IPS-NIHi7 (cell line): ENCODE results near the gene ARHGAP8.

Experiments
- DNase-seq: peaks from one replicate; pipeline ENCODE4 v3.0.0; 2012; ENCODE audit warnings: mixed read lengths; ENCODE audit errors: extremely low spot score

The ARHGAP8 gene

GRCh38 chr22:44752285-44753188 is at the start of gene ARHGAP8:
Gene ARHGAP8 (plus strand): TSS chr22:44752575. CDS start chr22:44786528, 33,953 bp downstream.
- DNase-seq, result peak; percentile 88

- DNase-seq, result no peak
These were observed 49.0 kb upstream of the ARHGAP8 start for GRCh38 chr22:44703255-44703870.

- DNase-seq, result no peak
These were observed 48.0 kb upstream of the ARHGAP8 start for GRCh38 chr22:44704159-44705021.

GRCh38 chr22:44705022-44705297 is 47.4 kb upstream of the ARHGAP8 start:
- no peak for DNase-seq

GRCh38 chr22:44706488-44706887 is 45.9 kb upstream of the ARHGAP8 start:
- no peak for DNase-seq

- no peak for DNase-seq
These were observed 45.2 kb upstream of the ARHGAP8 start for GRCh38 chr22:44707178-44707577.

- no peak for DNase-seq
These were observed 44.6 kb upstream of the ARHGAP8 start for GRCh38 chr22:44707752-44708151.

- DNase-seq, result no peak
These were observed 42.4 kb upstream of the ARHGAP8 start for GRCh38 chr22:44709881-44710392.

- no peak for DNase-seq
These were observed 41.7 kb upstream of the ARHGAP8 start for GRCh38 chr22:44710474-44711240.

- DNase-seq, result no peak
These were observed 41.2 kb upstream of the ARHGAP8 start for GRCh38 chr22:44711241-44711560.

GRCh38 chr22:44711690-44712555 is 40.5 kb upstream of the ARHGAP8 start:
- DNase-seq, result no peak

- DNase-seq, result no peak
These were observed 39.4 kb upstream of the ARHGAP8 start for GRCh38 chr22:44712962-44713361.

- DNase-seq, result no peak
These were observed 37.5 kb upstream of the ARHGAP8 start for GRCh38 chr22:44714703-44715350.

- DNase-seq, result no peak
These were observed 34.0 kb upstream of the ARHGAP8 start for GRCh38 chr22:44718418-44718817.

GRCh38 chr22:44719586-44720368 is 32.6 kb upstream of the ARHGAP8 start:
- DNase-seq, result no peak

GRCh38 chr22:44721213-44721612 is 31.2 kb upstream of the ARHGAP8 start:
- no peak for DNase-seq

- DNase-seq, result no peak
These were observed 29.8 kb upstream of the ARHGAP8 start for GRCh38 chr22:44722611-44723010.

GRCh38 chr22:44723801-44724200 is 28.6 kb upstream of the ARHGAP8 start:
- no peak for DNase-seq

- DNase-seq, result no peak
These were observed 28.0 kb upstream of the ARHGAP8 start for GRCh38 chr22:44724416-44724815.
